PC-9 (cell line): ENCODE measurements around the gene USP34.

Source experiments
- EZH2 ChIP-seq: fragments of 200-600 bp; sonication (generic); IDR thresholded peaks from 2 replicates; pipeline ENCODE4 v1.8.0; 2017; ENCODE audit warnings: antibody characterized with exemption, low read depth
- TF ChIP-seq, protein P1 (sequence below): fragments of 200-600 bp; sonication (generic); conservative IDR thresholded peaks from 2 replicates; pipeline ENCODE4 v1.6.1; 2017; ENCODE audit warnings: mixed run types, antibody characterized with exemption, mild to moderate bottlenecking, moderate library complexity

- TF ChIP-seq, protein P1, sequence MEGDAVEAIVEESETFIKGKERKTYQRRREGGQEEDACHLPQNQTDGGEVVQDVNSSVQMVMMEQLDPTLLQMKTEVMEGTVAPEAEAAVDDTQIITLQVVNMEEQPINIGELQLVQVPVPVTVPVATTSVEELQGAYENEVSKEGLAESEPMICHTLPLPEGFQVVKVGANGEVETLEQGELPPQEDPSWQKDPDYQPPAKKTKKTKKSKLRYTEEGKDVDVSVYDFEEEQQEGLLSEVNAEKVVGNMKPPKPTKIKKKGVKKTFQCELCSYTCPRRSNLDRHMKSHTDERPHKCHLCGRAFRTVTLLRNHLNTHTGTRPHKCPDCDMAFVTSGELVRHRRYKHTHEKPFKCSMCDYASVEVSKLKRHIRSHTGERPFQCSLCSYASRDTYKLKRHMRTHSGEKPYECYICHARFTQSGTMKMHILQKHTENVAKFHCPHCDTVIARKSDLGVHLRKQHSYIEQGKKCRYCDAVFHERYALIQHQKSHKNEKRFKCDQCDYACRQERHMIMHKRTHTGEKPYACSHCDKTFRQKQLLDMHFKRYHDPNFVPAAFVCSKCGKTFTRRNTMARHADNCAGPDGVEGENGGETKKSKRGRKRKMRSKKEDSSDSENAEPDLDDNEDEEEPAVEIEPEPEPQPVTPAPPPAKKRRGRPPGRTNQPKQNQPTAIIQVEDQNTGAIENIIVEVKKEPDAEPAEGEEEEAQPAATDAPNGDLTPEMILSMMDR: no peak
- no peak for TF ChIP-seq EZH2
Observed at GRCh38 chr2:61356261-61356957, 114.5 kb downstream of the USP34 start.
